SKM-1 treated with dmso at 0.1 percent for 144 hours (cell line): ENCODE results near the gene ARHGAP26.

Experiments
- DNase-seq: peaks from one replicate; lab custom pipeline; 2025; ENCODE audit not compliant: unreplicated experiment; lab: John Stamatoyannopoulos, UW

ARHGAP26 gene

DNA sequence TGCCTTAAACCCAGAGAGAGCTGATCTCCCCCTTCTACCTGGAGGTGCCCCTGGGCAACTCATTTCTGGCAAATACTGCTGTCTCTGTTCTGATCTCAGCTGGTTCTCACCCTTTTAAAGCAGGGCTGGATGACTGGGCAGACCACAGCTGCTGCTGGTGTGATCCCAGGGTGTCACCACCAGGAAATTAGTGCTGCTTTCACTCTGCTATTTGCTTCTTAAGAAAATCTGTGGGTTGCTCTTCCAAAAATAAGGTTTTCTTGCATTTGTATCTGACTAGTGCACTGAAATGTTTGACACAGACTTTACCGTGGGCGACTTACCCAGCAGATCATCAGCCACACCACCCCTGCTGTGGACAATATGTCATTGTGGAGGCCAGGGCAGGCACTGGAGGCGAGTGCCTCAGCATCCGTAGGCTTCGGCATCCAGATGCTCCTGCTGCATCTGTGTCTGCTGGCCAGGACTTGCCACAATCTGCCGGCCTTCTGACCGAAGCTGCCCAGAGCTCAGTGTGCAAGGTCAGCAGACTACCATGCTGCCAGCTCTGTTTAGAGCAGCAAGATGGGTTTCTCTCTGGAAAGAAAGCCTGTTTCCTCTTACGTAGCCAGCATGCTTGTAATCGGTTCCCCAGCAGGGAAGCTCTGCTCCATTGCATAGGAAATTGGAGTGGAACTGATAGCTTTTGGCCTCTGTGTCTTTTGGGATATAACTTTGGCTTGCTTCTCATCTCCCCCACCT, 13.6 kb downstream of the ARHGAP26 start:
- DNase-seq = no peak

DNA sequence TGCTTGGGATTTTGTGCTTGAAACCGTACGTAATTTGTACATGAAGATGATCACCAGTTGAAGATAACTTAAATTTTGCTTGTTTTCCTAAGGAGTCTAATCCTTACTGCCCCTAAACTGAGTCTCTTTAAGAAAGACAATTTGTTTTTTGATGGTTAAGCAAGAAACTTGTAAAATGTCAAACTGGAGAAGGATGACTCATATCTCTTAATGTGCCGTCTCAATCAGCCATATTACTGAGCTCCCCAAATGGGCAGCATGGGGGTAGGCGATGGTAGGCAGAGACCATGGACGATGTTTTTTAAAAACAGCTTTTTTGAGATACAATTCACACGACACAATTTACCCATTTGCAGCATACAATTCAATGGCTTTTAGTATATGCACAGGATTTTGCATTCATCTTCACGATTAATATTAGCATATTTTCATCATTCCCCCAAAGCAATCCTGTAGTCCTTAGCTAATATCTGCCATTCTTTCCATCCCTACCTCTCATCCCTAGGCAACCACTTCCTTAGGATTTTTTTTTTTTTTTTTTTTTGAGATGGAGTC, 14.3 kb downstream of the ARHGAP26 start:
- DNase-seq = no peak

DNA sequence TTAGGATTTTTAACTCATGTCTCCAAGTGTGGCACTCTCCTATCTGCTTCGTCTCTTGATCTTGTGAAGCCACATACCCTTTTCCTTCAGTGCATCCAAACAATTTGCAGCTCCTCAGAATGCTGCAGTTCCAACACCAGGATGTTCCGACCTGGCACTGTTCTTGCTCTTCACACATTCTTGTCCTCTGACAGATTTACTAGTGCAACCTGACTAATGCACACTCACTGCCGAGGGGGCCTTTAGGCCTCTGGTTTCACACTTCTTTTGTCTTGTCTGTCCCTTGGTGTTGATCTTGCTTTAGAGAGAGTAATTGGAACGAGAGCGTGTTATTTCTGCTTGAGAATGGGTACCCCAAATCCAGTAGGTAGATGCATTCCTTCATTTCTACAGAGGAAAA, 15.0 kb downstream of the ARHGAP26 start:
- DNase-seq = no peak

DNA sequence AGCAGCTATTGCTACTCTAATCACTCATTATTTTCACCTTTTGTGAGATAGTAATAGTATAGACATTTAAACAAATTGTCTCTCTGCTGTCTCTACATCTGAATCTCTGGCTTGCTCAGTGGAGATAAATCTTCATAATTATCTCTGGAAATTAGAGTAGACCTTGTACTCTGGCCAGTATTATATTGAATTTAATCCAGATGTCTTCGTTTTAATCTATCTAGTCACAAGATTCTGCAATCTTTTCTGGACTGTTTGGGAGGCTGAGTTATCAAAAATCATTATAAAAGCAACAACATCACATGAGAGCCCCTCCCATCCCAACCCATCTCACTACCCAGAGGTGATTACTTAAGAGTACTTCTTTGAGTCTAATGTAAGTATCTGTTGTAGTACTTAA, 19.0 kb downstream of the ARHGAP26 start:
- no peak for DNase-seq

DNA sequence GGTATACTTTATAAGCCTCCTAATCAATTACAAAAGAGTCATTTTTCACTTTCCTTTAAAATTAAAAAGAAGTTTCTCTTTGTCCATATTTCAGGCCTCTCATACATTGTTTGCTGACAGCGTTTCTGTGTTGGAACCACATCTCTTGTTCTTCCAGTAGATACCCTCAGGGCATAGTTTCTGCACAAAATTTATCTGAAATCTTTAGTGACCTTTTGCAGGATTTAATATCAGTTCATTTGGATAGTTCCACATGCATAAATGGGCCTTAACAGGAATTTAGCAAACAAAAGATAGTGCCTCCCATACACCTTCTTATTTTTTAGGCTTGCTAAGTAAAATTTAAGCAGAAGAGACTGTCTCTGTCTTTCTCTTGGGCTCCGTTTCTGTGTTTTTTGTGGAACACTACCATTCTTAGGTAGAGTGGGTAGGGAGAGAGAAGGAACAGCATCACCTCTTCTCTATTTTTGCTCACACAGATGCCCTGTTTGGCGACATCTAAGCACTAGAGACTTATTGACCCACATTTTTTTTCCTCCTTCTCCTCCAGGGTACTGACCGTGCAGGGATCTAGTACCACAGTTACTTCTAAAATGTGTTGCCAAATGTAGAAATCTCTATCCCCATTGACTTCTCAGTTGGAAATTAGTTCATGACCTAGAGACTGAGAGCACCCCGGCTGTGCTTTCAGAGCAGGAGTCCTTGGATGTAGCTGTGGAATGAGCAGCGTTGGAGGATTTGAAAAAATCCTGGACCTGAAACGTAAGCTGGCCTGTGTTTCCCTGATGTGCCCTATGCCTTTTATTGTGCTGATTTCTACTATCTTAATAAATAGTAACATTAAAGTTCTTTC, 22.1 kb downstream of the ARHGAP26 start:
- DNase-seq = no peak

DNA sequence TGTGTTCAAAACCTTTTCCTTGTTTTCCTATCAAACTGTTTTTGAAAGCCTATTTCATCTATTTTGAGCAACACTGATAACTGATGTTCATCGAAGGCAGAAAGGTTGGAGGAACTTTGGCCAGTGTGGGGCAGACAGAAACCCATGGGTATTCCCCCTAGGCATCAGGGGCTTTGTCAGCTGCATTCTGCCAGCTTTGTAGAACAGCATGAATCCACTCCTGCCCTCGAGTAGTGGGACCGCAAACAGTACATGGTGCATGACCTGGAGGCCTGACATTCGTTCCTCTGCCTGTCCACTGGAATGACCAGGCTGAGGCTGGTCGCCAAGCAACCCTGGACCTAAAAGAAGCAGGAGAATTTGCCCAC, 22.7 kb downstream of the ARHGAP26 start:
- DNase-seq = no peak

DNA sequence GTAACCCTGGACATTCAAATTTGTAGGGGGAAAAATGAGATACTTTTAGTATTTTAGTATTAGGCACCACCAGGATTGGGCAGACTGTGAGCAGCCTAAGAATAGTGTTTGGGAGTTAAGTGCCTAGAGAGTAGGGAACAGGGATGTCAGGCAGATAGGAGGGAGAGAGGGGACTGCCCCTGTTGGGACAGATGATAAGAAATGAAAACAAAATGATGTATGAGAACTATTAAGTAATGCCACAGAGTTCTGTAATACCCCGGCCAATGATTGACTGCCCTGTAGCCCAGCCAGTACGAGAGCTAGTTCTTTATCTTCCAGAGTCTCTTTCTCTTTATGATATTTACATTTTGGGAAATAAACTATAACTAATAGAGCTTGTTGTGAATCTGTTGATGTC, 24.4 kb downstream of the ARHGAP26 start:
- DNase-seq = no peak

DNA sequence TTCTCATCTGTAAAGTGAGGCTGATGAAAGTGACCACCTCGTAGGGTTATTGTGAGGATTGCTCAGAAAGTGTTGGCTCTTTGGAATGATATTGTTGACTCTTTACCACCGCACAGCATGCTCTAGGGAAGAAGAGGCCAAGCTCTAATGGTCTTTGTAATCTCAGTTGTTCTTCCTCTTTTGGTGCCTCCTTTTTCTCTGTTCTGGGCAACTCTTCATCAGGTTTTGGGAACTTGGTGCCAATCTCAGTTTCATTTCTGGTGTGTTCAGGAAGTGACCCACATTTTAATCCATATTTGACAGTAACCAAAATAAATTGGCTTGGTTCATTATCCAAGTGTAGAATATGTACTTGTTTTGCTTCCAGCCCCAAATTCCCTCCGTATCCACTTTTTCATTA, 25.1 kb downstream of the ARHGAP26 start:
- peak; percentile 68 for DNase-seq

DNA sequence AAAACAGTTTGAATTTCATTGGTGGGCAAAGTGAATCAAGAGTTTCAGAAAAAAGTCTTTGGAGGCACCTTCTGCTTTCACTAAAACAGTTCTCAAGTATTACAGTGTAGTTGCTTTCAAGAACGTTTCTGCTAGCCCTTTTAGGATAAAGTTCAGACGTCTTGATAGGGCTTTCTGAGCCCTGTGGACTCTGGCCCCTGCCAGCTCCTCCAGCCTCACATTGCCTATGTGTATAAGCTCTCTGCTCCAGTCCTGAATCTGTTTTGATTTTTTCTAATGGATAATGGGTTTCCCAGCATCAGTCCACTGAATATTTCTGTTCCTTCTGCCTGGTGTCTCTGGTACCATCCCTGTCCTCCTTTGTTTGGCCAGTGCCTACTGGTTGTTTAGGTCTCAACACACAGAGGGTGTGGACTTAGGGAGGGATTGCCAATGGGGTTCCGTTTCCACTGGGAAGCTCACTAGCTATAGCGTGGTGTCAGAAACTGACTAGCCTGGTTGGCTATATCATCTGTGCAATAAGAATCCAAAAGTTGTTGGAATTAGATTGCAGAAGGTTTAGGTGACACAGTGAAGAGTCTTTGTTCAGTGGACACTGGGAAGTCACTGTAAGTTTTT, 26.4 kb downstream of the ARHGAP26 start:
- no peak for DNase-seq

DNA sequence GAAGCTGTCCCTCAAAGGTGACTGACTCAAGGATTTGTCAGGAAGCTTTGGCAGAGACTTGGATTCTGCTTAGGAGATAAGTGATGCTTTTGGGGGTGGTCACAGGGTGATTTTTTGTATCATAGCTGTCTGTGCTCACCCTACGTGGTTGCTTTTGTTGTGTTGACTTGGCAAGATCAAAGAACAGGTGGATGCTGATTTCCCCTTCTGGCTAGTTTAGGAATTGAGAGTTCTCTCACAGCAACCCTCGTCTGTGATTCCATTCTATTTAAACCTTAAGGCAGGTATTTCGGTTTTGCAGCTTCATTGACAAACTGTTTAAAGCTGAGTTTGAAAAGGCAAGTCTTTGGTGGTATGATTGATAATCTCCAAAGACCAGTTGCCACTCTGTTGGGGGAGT, 27.2 kb downstream of the ARHGAP26 start:
- DNase-seq = no peak

DNA sequence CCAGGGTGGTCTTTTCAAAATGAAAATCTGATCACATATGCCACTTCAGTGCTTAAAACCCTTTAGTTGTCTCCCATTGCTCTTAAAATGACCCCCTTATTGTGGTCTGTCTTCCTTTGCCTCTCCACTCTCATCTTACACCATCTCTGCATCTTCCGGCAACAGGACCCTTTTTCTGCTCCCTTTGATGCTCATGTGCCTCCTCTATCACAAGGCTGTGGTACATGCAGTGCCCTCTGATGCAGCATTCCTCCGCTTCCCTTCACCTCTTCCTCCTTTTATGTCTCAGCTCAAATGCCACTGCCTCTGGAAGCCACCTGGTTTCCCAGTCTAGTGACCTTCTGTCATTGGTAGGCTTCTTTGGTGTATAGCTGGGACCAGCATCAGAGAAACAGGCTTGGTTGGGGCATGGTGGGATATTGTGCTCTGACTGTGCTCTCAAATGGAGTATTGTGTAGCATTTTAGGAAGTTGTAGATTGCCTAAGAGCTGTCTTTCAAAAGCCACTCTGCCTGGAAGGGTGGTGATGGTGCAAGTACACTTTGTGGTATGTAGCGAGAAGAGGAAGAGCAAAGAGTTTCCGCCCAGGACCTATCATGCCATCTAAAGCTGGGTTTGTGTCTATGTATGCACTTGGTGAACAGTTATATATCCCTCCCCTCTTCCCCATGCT, 28.1 kb downstream of the ARHGAP26 start:
- DNase-seq = peak; percentile 100

DNA sequence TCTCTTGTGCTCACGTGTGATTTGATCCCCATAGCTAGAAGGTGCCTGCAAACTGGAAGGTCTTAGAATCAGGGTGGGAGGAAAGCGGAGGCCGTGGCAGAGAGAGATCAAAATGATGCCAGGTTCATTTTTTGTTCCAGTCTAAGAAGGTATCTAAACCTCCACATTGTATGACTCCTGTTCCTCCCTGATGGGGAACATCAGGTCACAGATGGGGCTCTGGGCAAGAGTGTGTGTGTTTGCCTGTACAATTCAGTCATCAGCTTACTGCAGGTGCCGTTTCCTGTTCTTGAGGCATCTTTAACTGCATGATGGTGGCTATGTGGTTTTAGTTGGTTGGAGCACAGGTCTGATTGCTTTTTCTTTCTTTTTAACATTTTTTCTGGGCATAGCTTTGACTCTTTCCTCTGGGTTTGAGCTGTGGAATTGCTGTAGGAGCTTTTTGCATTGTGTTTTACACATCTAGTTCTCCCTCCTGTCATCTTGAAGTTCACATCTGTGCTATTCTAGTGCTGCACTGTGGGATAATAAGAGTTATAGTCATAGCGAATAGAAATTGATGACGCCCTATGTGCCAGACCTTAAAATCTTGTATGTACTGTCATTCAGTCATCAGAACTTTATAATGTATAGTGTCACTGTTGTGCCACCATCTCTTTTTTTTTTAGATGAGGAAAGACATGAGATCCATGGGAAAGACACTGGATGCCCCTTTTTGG, 30.8 kb downstream of the ARHGAP26 start:
- DNase-seq = peak; percentile 26

DNA sequence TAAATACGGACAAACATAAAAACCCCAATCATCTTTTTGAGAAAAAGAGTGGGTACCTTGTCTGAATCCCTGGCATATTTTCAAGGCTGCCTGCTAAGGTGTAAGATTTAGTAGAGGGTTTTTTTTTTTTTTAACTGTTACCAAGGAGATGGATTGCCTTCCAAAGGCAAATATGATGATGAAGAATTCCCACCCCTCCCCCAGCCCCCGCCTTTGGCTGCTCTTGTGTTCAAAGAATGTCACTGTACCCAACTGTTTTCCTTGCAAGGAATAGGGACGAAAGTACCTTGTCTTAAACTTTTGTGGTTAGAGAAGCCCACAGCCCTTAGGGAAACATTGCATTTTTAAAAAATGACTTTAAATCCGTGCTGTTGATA, 31.3 kb downstream of the ARHGAP26 start:
- DNase-seq = no peak

DNA sequence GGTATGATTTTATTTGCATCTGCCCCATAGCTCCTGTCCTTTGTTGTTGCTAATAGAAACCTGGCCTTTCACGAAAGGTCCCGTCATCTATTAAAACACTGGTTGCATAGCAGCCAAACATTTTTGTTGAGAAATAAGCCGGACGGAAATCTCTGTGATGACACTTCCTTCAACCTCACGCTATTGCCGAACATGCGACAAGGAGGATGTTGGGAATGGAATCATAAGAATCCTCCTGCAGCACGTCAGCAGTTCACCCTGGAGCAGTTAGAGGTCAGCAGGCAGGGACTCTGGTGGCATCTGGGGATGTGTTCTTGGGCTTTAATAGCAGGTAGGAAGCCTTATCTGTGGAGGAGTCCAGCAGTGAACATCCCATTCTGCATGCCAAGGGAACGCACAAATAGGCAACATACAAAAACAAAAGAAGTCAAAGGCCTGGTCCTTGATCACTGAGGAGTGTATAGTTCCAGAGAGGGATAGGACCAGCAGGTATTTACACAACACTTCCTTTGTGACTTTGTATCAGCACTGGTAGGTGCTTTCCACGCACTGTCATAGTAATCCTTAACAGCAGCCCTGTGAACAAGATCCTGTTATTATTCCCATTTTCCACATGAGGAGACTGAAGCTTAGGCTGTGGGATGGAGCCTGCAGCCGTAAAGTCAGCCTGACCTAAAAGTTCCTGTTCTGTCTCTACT, 33.4 kb downstream of the ARHGAP26 start:
- DNase-seq = peak; percentile 95

DNA sequence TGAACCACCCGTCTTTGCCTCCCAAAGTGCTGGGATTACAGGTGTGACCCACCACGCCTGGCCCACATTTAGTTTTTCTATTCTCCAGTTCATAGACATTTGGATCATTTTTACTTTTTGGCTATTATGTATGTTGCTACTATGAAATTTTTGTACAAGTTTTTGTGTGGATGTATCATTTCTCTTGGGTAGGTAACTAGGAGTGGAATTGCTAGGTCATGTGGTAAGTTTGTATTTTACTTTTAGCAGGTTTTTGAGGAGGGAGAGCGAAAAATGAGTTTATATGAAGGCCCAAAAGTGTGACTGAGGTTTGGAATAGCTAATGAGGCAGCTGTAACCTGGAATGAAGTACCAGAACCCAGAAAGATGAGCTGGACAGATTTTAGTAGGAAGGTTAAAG, 35.2 kb downstream of the ARHGAP26 start:
- DNase-seq = no peak

DNA sequence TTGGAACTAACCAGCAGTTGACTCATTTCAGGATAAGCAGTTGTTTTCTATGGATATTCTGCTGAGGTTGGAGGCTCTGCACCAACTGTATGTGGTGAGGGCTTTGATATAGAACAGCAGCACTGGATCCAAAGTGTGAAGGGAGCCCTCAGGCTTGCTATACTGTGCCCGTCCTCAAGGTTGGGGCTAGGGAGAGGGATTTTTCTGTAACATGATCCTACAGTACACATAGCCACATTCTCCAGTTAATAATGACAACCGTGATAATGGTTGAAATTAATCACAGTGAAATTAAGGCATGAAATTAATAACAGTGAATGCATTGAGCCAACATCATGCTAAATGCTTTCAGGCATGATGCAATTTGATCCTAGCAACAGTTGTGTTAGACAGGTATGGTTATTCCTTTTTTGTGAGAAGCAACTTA, 36.7 kb downstream of the ARHGAP26 start:
- no peak for DNase-seq

DNA sequence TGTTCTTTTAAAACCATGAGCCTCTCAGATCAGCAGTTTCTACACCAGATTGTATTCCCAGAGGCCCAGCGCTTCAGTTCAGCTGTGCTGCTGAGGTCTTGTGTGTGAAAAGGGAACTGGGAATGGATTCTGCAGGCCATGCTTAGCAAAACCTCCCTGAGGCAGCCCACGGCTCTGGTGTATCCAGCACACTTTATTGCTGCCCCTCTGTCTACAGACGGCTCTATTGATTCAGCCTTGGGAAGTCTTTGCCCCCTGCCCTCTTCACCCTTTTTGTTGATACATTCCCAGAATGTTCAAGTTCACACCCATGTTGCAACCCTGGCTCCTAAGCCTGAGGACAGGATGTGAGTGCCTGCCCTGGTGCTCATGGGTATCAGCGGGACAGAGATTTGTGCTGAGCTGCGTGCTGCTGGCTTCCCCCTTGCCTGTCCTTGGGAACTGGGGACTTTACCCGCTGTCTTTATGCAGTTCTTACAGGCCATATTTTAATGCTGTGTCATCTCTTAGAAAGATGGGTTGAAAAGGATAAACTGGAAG, 37.3 kb downstream of the ARHGAP26 start:
- peak; percentile 34 for DNase-seq

DNA sequence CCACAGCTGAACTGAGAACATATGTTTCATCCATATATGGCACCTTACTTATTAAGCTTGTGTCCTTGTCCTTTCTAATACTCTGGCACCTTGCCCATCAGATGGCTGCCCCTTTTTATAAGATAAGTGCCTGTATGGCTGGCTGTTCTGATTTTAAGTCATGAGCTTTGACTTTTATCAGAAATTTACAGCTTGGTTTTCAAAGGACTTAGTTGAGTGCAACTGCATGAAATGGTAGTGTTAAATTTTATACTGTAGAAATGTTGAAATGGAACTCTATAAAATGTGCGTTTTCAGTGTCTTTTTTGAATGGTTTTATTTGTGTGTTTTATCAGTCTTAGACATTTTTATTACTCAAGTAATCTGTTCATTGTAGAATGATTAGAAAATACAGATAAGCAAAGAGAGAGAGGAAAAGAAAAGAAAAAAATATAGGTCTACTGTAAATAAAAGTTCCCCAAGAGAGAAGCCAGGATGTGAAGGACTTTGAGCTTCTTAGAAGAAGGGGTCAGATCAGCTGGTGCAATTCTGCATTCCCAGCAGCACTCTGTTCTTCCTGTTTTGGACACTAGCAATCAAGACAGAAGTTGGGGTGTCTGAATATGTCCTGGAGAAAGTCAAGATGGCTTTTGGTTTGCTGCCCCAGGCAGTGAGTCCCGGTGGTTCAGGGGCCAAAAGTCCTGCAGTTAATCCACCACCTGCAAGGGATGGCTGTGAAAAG, 38.9 kb downstream of the ARHGAP26 start:
- DNase-seq = no peak

DNA sequence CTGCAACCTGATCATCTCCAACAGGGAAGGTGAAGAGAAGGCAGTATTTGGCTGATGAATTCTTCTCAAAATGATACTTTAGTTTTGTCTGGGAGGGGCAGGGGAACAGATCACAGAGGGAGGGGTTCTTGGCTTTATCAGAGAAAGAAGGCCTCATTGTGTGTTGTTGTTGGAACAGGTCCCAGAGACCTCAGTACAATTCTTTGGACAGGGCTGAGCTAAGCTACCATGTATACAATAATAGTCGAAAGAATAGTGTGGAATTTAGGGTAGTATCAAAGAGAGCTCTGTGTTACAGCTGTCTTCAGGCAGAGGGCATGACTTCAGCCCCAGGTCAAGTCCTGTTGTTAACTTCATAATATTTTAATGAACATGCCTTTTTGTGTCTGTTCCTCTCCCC, 39.9 kb downstream of the ARHGAP26 start:
- DNase-seq = no peak
